ENCODE data around the gene B3GNT9.

DNA sequence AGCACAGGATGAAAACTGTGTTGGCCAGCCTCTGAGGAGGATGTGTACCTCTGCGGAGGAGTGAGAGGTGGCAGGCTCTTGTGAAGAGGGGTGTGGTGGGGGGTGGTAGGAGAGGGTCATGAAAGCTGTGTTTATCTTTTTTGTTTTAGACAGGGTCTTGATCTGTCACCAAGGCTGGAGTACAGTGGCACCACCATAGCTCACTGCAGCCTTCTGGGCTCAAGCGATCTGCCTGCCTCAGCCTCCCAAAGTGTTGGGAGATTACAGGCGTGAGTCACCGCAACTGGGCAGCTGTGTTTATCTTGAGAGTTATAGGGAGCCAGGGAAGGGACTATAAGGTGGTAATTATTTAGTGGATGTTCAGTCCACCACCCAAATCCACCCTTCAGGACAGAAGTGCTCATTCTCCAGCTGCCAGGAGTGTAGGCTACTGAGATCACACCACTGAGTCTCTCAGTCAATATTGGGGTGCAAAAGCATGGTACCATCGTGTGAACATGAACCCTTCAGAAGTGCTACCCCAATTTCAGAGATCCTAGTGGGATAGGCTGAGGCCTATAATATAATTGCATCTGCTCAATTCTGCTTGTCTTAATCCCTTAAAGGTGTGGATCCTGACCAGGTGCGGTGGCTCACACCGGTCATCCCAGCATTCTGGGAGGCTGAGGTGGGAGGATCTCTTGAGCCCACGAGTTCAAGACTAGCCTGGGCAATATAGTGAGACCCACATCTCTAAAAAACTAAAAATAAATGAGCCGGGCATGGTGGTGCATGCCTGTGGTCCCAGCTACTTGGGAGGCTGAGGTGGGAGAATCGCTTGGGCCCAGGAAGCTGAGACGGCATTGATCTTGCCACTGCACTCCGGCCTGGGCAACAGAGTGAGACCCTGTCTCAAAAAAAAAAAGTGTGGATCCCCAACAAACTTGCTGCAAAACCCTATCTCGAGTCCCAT lies 39.9 kb upstream of the B3GNT9 start:
- TF ChIP-seq EP300 (IDR thresholded peaks at IDR 0.05) (no peak), POLR2A (IDR thresholded peaks at IDR 0.05; ENCODE audit: low read depth) (no peak)
- TF ChIP-seq, protein P1, sequence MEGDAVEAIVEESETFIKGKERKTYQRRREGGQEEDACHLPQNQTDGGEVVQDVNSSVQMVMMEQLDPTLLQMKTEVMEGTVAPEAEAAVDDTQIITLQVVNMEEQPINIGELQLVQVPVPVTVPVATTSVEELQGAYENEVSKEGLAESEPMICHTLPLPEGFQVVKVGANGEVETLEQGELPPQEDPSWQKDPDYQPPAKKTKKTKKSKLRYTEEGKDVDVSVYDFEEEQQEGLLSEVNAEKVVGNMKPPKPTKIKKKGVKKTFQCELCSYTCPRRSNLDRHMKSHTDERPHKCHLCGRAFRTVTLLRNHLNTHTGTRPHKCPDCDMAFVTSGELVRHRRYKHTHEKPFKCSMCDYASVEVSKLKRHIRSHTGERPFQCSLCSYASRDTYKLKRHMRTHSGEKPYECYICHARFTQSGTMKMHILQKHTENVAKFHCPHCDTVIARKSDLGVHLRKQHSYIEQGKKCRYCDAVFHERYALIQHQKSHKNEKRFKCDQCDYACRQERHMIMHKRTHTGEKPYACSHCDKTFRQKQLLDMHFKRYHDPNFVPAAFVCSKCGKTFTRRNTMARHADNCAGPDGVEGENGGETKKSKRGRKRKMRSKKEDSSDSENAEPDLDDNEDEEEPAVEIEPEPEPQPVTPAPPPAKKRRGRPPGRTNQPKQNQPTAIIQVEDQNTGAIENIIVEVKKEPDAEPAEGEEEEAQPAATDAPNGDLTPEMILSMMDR (IDR thresholded peaks at IDR 0.05), result no peak
